Breast epithelium (tissue), 4 donors: ENCODE results near the gene ADPRH. TPM values are rescaled to one million over a fixed set of nuclear protein-coding genes. Genes with fewer than 3 reads are reported as not detected.

Experiments used
- DNase-seq, 2 donors: peaks; one replicate each; pipeline ENCODE4 v3.0.0-alpha.2; 2019; ENCODE audit warnings: low spot score in 2 of 2
- H3K27ac ChIP-seq, 2 donors: fragments of 200-600 bp; sonication (generic) in 1 of 2; one replicate each; pipeline ENCODE4 v1.5.1; 2016 to 2019; ENCODE audit warnings: mild to moderate bottlenecking in 1 of 2
- H3K27me3 ChIP-seq, 2 donors: fragments of 200-600 bp; sonication (generic) in 1 of 2; one replicate each; pipeline versions ENCODE4 v1.5.1 to v1.6.0; 2017 to 2019; ENCODE audit warnings: control low read depth in 1 of 2, mild to moderate bottlenecking in 1 of 2
- H3K36me3 ChIP-seq: fragments of 200-600 bp; one replicate; pipeline ENCODE4 v1.5.1; 2019
- H3K4me1 ChIP-seq, 2 donors: fragments of 200-600 bp; sonication (generic); one replicate each; pipeline ENCODE4 v1.5.1; 2016 to 2019; ENCODE audit warnings: control low read depth in 1 of 2
- H3K4me3 ChIP-seq, 3 donors: fragments of 200-600 bp; sonication (generic); 1 replicate in 2 of 3; 2 replicates in 1 of 3; pipeline ENCODE4 v1.5.1; 2016 to 2019; ENCODE audit warnings: mild to moderate bottlenecking in 3 of 3, moderate library complexity in 2 of 3
- H3K9me3 ChIP-seq, 2 donors: fragments of 200-600 bp; sonication (generic) in 1 of 2; one replicate each; pipeline ENCODE4 v1.5.1; 2016 to 2019; ENCODE audit warnings: control low read depth in 1 of 2
- CTCF ChIP-seq, 3 donors: fragments of 450-650 bp; IDR thresholded peaks; one replicate each; pipeline ENCODE4 v1.5.1; 2016 to 2017; ENCODE audit warnings: antibody characterized with exemption in 3 of 3, mild to moderate bottlenecking in 3 of 3, moderate library complexity in 3 of 3
- POLR2A ChIP-seq: fragments of 450-650 bp; IDR thresholded peaks from one replicate; pipeline ENCODE4 v1.6.1; 2016; ENCODE audit warnings: antibody characterized with exemption, mild to moderate bottlenecking, moderate library complexity
- POLR2AphosphoS5 ChIP-seq, 3 donors: sonication (generic); formaldehyde crosslinking; IDR thresholded peaks; one replicate each; pipeline ENCODE4 v1.6.1; 2017; ENCODE audit warnings: antibody characterized with exemption in 3 of 3
- intact Hi-C: fragments of 100-400 bp; cut with DNase I; formaldehyde crosslinking; loops from one replicate; pipeline ENCODE4 v1.15.1; 2023; ENCODE audit warnings: low total_unique reads
- total RNA-seq, 3 donors: library from RNA; depleted of rRNA; stranded (reverse); fragments of >200 nt; gene quantifications; one replicate each; pipeline ENCODE4 v1.1.0, GENCODE V29; 2016

Gene ADPRH
- total RNA-seq, 3 donors from 2014 or later, result 5.9 to 10.9 (median 9.8) TPM

DNA sequence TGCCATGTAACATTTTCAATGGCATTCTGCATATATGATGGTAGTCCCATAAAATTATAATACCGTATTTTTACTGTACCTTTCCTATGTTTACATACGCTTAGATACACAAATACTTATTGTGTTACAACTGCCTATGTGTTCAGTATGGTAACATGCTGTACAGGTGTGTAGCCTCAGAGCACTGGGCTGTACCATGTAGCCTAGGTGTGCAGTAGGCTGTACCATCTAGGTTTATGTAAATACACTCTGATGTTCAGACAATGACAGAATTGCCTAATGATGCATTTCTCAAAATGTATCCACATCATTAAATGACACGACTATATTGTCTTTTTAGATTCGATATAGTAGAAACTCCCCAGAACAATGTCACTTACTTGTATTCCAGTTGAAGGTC lies 42.5 kb upstream of the ADPRH start:
- no peak for DNase-seq
- Histone ChIP-seq H3K36me3 (no peaks in the 10 kb centered on the region), H3K9me3 (no peaks in the 10 kb centered on the region), H3K4me1 (no peaks in the 10 kb centered on the region), H3K27me3 (no peaks in the 10 kb centered on the region), H3K4me3 (no peak overlapping the region), H3K27ac (no peak overlapping the region)
- intact Hi-C loops, result no loop called here
- TF ChIP-seq POLR2A (no peak), POLR2AphosphoS5 (IDR thresholded peaks at IDR 0.05) (no peak), CTCF (IDR thresholded peaks at IDR 0.05) (no peak)

GRCh38 chr3:119538772-119539171 lies 40.5 kb upstream of the ADPRH start:
- Histone ChIP-seq H3K27me3 (no peaks in the 10 kb centered on the region), H3K27ac (no peak overlapping the region), H3K4me1 (no peaks in the 10 kb centered on the region), H3K4me3 (no peak overlapping the region), H3K9me3 (no peaks in the 10 kb centered on the region), H3K36me3 (no peaks in the 10 kb centered on the region)
- no peak for DNase-seq
- no peak for TF ChIP-seq POLR2A
- TF ChIP-seq CTCF (IDR thresholded peaks at IDR 0.05), result no peak
- no peak for TF ChIP-seq POLR2AphosphoS5 (IDR thresholded peaks at IDR 0.05)
- intact Hi-C loops, result no loop called here

GRCh38 chr3:119541547-119541946 lies 37.7 kb upstream of the ADPRH start:
- TF ChIP-seq CTCF (IDR thresholded peaks at IDR 0.05) (no peak), POLR2AphosphoS5 (IDR thresholded peaks at IDR 0.05) (no peak)
- Histone ChIP-seq H3K27ac (no peak overlapping the region), H3K4me3 (no peak overlapping the region), H3K4me1 (no peaks in the 10 kb centered on the region), H3K36me3 (no peaks in the 10 kb centered on the region), H3K9me3 (no peaks in the 10 kb centered on the region), H3K27me3 (no peaks in the 10 kb centered on the region)
- intact Hi-C loops, result no loop called here
- no peak for DNase-seq

GRCh38 chr3:119542168-119542767 lies 37.0 kb upstream of the ADPRH start:
- H3K27ac ChIP-seq, result no peak overlapping the region
- no peak for DNase-seq
- intact Hi-C loops, result no loop called here
- no peaks in the 10 kb centered on the region for H3K27me3 ChIP-seq
- no peak overlapping the region for H3K4me3 ChIP-seq
- H3K36me3 ChIP-seq, result no peaks in the 10 kb centered on the region
- TF ChIP-seq POLR2AphosphoS5 (IDR thresholded peaks at IDR 0.05) (no peak), POLR2A (no peak), CTCF (IDR thresholded peaks at IDR 0.05) (no peak)
- H3K9me3 ChIP-seq, result no peaks in the 10 kb centered on the region
- no peaks in the 10 kb centered on the region for H3K4me1 ChIP-seq

- TF ChIP-seq POLR2A, result no peak
- TF ChIP-seq CTCF (IDR thresholded peaks at IDR 0.05), result no peak
- TF ChIP-seq POLR2AphosphoS5 (IDR thresholded peaks at IDR 0.05), result no peak
- Histone ChIP-seq H3K9me3 (no peaks in the 10 kb centered on the region), H3K36me3 (no peaks in the 10 kb centered on the region), H3K27ac (no peak overlapping the region), H3K4me3 (no peak overlapping the region), H3K4me1 (no peaks in the 10 kb centered on the region), H3K27me3 (no peaks in the 10 kb centered on the region)
- no peak for DNase-seq
- intact Hi-C loops, result no loop called here
Measured at GRCh38 chr3:119543147-119543546, 36.1 kb upstream of the ADPRH start.
